ENCODE measurements around the gene PFDN2.

The PFDN2 gene

DNA sequence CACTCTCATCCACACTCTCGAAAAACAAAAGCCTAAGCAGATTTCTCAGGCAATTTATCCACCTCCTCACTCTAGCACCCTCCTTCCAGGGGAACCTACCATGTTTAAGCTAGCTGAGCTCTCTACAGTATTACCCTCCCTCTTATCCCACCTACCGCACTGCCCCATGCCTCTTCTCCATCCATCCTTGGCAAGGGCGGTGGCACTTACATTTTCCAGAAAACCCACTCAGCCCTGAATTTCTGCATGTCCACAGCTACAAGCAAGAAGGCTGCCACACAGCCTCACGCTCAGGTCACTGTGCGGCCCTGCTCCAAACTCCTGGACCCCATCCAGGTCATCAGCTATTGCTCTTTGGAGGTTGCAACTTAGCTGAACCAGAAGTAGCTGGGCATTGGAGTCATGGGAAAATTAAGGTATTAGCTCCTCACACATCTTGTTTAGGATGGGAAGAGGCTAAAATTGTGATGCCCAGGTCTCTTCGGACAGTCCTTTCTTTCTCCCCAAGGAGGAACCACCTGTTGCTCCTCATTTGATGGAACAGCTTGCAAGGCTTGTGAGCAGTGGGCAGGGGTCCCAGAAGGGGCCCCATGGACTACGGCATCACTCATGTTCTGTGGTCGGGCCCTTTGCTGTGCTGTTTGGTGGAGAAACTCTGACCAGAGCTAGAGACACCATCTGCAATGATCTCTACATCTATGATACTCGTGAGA is 18.6 kb downstream of the PFDN2 start:
- peak; percentile 26 for DNase-seq (ENCODE audit: low spot score)

DNA sequence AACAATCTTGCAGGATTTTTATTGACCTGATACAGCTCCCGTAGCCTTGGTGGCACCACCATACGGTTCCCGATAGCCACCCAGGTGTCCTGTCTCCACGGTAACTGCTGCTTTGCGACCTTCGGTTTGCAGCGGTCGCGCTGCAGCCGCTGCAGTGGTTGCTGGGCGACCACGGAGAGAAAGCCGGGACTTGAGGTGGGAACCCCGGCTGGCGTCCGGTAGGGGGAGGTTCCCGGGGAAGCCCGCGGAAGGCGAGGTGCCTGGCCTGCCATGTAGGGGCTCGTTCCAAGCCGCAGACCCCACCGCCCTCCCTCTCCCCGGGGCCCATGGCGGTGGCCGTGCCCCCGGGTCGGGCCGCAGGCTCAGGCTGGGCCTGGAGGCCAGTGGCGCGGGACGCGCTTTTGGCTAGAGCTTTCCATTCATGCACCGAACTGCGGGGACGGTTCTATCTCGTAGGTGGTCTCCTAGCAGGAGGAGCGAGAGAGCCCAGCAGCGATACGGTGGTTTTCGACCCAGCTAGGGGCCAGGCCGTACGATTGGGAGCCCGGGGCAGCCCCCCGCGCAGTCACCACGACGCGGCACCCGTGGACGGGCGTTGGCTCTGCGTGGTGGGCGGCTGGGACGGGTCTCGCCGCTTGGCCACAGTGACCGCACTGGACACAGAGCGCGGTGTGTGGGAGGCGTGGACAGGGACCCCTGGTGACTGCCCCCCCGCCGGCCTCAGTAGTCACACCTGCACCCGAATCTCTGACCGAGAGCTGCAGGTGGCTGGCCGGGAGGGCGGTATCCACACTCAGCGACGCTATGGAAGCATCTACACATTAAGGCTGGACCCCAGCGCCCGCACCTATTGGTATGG is 19.4 kb downstream of the PFDN2 start, which contains the start of gene KLHDC9:
TSS of gene KLHDC9 (plus strand) at position 152 of the 859 bp plus-strand sequence. CDS start at position 327, 175 bp downstream.
- DNase-seq (ENCODE audit: low spot score): peak; percentile 94

- no peak for DNase-seq (ENCODE audit: low spot score)
Measured at GRCh38 chr1:161096530-161096929, 21.3 kb downstream of the PFDN2 start.

GRCh38 chr1:161096015-161096414 is 21.8 kb downstream of the PFDN2 start:
- no peak for DNase-seq (ENCODE audit: low spot score)

- no peak for DNase-seq (ENCODE audit: low spot score)
Measured at GRCh38 chr1:161095230-161095629, 22.6 kb downstream of the PFDN2 start.

- no peak for DNase-seq (ENCODE audit: low spot score)
Measured at GRCh38 chr1:161094481-161094880, 23.4 kb downstream of the PFDN2 start.

DNA sequence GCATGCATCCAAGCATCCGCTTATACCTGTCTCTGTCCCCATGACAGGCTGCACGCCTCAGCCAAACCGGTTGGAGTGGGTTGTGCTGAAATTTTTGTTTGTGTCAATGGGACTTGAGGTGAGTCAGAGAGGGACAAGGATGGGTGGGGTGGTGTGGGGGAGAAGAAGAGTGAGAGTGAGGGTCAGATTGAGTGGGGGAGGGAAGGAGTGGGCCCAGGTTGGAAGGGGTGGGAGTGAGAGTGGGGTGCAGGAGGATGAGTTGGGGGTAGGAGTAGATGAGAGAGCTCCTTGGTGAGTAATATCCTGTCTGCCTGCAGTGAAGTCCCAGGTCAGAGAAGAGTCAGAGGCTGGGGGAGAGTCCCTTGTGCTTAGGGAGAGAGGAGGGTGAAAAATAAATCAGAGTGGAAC is 25.2 kb downstream of the PFDN2 start:
- DNase-seq (ENCODE audit: low spot score): peak; percentile 78

GRCh38 chr1:161091796-161092507 is 25.9 kb downstream of the PFDN2 start:
- DNase-seq (ENCODE audit: low spot score): peak; percentile 29

DNA sequence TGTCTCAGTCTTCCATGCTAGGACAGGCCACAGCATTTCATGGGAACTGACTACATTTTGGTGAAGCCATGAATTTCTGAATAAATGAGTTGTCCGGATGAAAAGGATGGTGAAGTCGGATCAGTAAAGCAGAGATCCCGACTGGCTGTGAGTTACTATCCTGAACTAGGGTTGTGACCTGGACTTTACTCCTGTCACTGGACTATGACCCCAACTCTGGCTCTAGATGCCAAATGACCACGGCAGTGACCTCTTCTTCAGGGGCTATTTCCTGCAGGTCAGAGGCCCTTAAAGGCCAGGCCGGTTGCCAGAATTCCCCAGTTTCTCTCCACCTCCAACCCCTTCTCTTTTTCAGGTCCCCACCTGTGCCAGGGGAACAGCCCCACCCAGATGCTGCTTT is 26.7 kb downstream of the PFDN2 start:
- no peak for DNase-seq (ENCODE audit: low spot score)

DNA sequence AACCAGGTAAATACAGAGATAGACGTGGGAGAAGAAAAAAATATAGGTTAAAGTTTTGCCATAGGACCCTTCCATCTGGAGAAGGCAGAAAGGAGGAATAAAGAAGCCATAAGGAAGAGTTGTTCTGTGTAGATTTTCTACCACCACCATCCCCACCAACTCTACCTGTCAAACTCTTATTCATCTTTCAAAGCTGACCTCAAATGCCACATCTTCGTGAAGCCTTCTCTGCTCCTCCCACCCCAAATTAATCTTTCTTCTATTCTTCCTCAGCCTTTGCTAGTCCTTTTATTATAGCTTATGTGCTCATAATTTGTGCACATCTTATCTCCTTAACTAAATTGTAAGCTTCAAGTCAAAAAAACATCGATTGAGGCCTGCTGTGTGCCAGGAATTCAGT is 27.2 kb downstream of the PFDN2 start:
- no peak for DNase-seq (ENCODE audit: low spot score)

- DNase-seq (ENCODE audit: low spot score): no peak
Measured at GRCh38 chr1:161089938-161090337, 27.9 kb downstream of the PFDN2 start.

GRCh38 chr1:161089251-161089924 is 28.4 kb downstream of the PFDN2 start, which contains the start of gene NECTIN4:
Gene NECTIN4, minus strand, starts transcription at chr1:161089558. Its CDS starts 262 bp downstream, at chr1:161089296.
- DNase-seq (ENCODE audit: low spot score): peak; percentile 61

- DNase-seq (ENCODE audit: low spot score): peak; percentile 84
Measured at GRCh38 chr1:161088587-161089110, 29.2 kb downstream of the PFDN2 start.

DNA sequence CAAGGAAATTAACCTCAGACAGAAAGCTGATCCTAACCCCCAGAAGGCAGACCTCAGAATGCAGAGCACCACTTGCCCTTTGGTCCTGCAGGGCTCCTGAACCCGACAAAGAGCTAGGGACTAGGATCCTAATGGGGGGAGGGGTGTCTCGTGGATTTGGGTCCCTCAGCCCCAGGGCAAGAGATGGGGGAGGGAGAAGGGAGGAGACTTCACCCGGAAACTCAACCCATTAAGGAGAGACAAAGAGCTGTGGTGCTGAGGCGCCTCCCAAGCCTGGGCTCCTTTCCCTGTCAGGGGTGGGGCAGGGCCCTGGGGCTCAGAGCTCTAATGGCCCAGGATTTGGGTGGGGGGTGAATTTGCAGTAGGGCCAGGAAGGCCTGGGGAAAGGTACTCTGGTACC is 31.4 kb downstream of the PFDN2 start:
- no peak for DNase-seq (ENCODE audit: low spot score)

DNA sequence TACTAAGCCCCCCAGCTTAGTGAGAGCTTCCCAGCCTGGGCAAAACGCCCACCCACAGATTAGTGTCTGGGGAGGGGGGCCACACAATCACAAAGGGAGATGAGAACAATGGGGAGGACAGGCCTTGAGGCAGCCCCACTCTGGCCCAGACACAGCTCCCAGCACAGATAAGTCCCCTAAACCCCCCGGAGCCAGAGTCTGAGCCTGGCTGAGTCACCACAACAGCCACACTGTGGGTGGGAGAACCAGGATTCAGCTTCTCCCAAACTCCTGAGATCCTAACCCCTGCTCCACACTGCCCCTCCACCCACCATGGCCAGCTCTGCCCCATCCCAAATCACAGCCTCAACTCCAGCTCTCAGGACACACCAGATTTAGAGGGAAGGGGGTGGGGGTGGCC is 32.7 kb downstream of the PFDN2 start:
- no peak for DNase-seq (ENCODE audit: low spot score)

DNA sequence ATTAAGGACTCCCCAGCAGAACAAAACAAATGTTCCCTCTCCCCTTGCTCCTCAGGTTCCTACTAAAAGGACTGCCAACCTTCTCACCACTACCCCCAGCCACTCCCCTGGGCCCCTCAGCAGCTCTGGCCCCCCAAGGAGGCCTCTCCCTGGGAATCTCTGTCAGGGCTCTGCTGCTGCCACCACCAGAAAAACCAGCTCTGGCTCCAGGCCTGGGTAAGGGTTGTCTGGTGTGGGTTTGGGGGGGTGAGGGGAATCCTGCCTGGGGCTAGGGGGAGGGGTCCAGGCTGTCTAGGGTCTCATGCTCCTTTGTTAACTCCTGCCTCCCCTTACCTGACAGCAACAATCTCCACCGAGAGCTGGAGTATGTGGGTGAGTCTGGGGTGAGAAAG is 33.2 kb downstream of the PFDN2 start:
- no peak for DNase-seq (ENCODE audit: low spot score)

DNA sequence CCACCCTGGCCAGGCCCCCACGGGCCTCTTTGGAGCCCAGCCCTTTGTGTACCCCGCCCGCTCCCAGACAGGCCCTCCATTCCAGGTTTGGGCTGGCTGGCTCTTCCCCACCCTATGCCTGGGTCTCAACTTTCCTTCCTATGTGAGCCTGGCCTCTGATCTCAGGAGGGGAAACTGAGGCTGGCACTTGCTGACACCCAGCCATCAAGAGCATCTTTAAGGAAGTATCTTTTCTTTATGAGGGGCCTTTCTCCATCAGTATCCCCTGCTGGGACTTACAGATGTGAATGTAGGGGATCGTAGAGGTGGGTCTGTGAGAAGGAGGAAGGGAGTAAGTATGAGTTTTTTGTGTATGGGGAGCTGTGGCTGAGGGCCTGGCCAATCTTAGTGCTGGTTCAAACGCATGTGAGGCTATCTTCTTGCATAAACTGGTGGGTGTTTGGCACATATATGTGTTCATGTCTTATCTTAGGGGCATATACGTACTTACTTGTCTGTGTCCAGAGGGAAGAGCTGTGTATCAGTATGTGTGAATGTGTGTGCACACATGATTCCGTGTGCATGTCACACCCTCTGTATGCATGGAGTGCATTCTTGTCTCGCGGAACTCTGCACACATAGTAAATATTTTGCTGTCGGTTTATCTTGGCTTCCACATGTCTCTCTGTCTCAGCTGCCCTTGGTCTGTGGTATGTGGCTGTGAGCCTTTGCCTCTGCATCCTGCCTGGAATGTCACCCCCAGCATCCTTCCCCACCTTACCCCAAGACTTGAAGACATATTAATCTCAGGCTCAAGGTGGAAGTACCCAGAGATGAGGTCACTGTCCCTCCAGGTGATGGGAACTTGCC is 33.9 kb downstream of the PFDN2 start:
- peak; percentile 33 for DNase-seq (ENCODE audit: low spot score)

DNA sequence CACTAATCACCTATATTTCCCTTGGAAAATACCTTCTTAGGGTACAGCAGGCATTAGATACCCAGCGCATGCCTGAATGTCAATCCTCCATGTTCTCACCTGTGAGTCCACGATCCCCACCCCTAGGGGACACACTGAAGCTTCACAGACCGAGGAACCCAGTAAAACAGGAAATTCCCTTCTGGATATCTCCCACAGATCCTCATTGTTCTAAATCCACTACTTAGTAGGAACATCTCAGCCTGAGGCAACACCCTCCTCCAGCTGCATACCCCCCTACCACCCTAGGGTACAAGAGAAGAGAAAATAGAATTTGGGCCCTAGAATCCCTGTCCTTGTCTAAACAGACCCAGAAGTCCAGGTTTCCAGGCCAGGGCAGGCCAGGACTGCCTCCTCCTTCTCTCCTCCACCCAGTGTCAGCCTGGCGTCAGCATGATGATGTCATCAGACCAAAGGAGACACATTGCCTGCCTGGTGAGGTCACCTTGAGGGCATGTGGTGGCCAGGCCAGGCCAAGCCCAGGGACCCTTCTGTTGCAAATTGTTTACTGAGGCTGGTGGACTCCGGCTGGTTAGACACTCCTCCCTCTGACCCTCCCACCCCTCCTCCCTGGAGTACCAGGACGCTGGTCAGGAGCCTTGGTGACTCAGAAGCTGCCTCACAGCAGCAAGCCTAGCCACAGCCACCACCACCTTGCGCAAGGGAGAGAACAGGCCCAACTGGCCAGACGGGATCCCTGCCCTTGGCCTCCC is 34.7 kb downstream of the PFDN2 start:
- peak; percentile 95 for DNase-seq (ENCODE audit: low spot score)

DNA sequence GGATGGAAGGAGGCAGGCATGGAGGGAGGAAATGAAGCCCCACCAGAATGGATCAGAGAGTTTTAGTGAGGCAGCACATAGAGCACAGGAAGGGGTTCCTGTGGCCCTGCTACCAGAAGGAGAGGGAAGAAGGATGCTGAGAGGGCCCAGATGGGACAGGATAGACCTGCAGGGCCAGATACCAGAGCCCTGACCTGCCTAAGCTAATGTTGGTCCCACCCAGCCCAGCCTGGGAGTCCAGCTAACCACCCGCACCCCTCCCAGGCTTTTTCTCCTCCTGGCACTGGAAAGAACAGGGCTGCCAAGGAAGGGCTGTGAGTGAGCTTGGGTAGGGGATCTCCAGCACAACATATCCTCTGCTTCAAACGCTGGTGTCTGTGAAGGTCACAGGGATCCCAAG is 35.4 kb downstream of the PFDN2 start:
- DNase-seq (ENCODE audit: low spot score): no peak

- DNase-seq (ENCODE audit: low spot score): peak; percentile 17
Measured at GRCh38 chr1:161081519-161081918, 36.3 kb downstream of the PFDN2 start.
